Activated CD4-positive, alpha-beta T cell treated with anti-CD3 and anti-CD28 coated beads, Interleukin-2, amount 50 U/mL, for 48 hours (primary cell): ENCODE measurements around the gene ZHX3.
"Not testable (repeated sequence)": the region's sequence is repeated elsewhere in the genome, so short reads cannot be mapped to it uniquely, and the experiment has no call there.

Experiments used
- DNase-seq, 2 experiments: peaks; one replicate each; pipeline ENCODE4 v3.0.0-alpha.2; 2020

The ZHX3 gene

DNA sequence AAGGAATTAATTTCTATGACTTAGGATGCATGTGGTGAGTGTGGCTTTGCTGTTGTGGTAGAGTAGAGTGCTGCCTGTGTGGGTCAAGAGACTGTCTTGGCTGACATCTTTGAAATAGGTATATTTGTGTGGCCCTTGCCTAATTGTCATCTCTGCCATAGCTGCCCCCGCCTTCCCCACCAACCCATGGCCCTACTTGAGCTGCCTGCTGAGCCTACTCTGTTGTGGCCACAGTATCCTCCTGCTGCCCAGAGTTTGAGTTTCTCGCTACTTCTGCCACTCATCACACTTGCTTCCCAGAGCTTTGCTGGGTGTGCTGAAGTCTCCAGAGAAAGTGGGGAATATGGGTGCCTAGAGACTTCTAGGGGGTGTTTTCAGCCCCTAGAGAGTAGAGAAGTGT lies 172.2 kb downstream of the ZHX3 start:
- no peak for DNase-seq

GRCh38 chr20:41143354-41143753 lies 174.2 kb downstream of the ZHX3 start:
- no peak for DNase-seq

- DNase-seq = peak in 1 of 2 experiments; percentile 41
These were observed 174.6 kb downstream of the ZHX3 start for GRCh38 chr20:41142919-41143318.

GRCh38 chr20:41142245-41142644 lies 175.3 kb downstream of the ZHX3 start:
- no peak for DNase-seq

DNA sequence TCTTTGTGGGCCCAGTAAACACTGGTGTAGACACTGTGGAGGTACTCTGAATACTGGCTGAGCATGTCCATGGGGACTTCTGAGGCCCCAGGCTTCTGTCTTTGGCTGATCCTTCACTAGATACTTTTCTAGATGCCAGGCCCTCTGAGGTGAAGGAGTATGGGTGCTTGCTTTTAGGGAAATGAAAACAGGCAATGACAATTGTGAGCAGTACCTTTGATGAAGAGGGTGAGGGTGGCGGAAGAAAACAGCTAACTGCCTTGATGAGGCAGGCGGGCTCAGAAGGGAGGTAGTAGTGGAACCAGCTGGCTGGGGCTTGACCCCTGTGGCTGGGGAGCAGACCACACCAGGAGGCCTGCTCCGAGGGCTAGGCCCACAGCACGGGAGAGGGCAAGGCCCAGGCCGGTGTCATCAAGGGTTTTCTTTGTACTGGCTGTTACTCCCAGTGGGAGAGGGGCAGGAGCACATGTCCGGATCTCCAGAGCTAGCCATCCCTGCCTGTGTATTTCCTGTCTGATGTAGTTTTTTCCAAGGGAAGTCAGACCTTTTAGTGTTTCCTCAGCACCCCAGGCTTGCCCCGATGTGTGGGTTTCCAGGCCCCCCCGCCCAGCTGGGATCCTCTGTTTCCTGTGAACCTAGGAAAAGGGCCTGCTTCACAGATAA lies 176.2 kb downstream of the ZHX3 start:
- peak in 1 of 2 experiments; percentile 35 for DNase-seq

DNA sequence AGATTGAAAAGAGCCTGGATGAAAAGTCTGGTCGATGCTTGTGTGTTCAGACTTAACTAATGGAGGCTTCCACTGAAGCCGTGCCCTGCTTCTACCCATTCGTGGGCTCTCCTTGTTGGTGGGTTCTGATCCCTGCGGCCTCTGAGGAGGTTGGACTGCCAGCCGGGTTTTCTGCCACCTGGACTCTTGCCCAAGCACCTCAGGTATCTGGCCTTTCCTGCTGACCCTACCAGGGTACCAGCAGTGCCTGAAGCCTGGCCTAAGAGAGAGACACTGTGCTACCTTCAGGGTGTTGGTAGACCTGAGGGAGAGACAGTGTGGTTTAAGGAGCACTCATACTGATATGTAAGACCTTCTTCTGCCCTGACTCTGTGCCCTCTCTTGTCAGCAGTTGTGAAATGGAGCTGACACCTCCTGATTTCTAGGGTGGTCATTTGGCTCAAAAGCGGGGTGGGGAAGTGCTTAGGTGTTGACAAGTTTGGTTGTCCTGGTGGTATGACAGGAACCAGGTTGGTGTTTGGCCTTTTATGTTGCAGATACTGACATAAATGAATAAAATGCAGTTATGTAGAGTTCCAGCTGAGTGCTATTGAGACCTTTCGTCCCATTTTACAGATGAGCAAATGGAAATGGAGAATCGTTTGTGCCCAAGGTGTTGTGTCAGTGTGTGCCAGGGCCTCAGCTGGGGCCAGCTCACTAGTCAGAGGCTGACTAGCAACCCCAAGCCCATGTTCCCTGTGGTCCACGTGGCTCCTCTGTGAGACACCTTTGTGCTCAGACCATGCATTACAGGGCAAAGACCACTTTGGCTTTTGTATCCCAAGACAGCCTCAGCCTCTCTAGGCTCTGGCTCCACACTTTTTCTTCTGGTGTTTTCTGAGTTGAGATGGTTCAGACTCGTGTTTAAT lies 177.1 kb downstream of the ZHX3 start:
- peak; percentile 41 to 47 for DNase-seq

DNA sequence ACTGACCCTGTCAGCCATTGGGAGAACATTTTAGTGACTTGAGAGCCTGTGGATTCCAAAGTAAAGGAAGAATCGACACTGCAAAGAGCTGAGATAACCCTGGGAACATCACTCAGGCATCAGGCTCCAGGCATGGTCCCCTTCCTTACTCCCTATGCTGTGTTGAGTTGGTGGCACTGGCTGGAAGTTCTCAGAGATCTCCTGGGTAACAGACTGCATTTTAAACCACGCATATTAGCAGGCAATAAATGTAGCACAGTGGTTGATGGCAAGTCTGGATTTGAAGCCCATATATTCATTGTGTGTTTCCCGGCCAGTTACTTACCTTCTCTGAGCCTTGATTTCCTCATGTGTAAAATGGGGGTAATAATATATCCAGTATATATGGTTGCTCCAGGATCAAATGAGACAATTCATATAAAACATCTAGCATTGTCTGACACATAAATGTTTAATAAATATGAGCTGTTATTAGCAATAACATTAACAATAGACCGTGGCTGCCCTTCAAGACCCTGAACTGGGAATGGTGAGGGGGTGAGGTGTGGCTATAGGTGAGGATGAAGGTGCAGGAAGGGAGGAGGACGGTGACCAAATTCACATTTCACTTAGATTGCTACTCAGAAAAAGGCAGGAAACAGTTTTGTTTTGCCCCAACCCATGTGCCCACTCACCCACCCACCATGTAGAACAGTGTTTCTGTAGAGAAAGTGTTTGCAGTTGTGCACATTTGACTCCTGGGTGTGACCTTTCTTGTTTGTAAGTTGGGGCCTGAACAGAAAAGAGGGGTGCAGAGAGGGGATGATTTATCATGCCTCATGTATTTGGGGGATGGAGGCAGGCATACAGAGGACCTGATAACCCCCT lies 178.1 kb downstream of the ZHX3 start:
- peak in 1 of 2 experiments; percentile 42 for DNase-seq

DNA sequence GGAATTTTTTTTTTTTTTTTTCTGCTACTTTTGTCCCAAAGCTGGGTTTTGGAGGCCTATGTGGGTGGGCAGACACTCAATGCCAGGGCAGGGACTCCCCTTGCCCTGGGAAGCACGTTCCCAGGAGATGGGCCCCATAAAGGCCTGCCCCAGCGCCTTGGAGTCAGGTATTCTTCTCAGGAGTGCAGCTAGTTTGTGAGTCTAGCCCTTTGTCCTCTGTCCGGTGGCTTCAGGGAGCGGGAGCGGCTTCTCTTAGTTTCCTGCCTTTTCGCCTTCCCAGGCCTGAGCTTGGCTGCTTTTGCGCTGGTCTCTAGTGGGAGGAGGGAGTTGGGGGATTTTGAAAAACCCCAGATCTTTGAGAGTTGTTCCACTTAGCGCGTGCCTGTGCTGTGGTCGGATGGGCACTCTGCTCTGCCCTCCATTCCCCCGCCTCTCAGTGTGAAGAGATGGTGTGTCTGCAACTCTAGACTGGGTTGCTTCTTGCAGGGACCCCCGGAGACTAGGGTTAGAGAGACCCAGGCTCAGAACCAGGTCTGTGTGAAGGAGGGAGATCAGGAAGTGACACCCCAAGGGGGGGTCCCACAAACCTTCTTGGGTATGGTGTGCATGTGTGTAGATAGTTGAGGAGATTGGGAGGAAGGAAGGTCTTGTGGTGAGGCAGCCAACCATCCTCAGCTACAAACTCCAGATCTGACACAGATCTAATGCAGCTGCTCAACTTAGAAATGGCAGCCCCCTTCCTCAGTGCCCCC lies 178.9 kb downstream of the ZHX3 start:
- DNase-seq = peak in 1 of 2 experiments; percentile 50

- peak; percentile 67 to 73 for DNase-seq
These were observed 179.7 kb downstream of the ZHX3 start for GRCh38 chr20:41137614-41138474.

GRCh38 chr20:41136680-41137613 lies 180.6 kb downstream of the ZHX3 start, which contains the start of gene PLCG1:
PLCG1 (plus strand) TSS chr20:41137543; CDS start chr20:41137642, 99 bp downstream.
- peak; percentile 90 to 91 for DNase-seq

DNA sequence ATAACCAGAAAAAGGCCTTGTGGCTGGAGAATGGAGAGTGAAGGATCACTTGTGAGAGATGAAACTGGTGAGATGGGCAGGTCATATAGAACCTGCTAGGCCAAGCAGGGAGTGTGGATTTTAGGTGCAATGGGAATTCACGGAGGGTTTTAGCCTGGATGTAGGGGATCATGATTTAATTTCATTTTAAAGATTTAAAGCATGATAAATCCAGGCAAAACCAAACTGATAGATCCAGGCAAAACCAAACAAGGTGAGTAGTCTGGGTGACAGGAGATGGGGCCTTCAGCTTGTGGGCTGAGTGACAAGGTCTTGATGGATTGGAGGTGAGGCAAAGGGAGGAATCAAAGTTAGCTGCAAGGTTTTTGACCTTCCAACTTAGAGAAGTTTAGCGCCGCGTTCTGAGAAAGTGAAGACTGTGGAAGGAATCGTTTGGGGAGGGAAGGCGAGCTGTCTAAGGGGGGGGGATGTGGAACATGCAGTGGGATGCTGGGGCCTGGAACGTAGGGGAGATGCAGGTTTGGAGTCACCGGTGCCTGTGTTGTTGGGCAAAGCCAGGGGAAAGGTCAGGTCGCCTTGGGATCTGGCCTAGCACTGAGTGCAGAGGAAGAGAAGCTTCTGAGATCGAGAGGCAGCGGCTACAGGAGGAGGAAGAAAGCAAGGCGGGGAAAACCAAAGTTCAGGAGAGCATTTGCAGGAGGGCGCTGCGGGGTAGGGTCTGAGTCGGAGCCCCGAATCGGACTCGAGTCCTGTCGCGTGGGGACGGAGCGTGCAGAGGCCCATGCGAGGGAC lies 181.4 kb downstream of the ZHX3 start:
- no peak for DNase-seq

- DNase-seq = peak; percentile 65 to 72
These were observed 182.2 kb downstream of the ZHX3 start for GRCh38 chr20:41135187-41135887.

DNA sequence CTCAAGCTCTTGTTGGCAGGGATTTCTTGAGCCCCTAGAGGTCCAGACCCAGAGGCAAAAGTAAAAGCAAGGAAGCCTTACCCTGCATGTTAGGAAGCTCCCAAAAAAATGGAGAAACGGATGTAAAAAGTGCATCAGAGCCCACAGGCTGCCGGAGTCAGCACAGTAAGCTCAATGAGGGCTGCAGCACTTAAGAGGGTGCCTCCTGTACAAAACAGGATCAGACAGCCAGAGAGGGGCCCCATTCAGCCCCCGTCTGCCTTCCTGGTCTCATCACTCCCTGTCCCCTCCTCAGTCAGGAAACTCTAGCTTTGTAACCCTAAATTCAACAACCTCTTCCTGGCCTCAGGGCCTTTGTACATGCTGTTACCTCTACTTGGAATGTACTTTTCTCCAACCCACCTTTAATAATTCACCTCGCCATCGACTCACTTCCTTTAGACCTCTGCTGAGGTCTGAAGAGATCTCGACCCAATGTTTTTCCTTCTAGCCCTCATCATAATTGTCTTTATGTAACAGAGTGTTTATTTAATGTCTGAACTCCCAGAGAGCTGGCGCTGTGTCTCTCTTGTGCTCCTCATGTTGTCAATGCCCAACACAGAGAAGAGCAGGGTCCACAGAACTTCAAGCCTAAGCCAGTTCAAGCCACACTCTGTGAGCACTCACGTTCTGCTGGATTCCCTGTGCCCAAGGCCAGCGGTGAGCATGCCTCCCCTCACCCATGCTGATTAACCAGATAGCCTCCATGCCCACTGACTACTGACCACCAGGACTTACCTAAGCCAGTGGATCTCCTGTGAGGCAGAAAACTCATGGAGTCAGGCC lies 183.0 kb downstream of the ZHX3 start:
- no peak for DNase-seq

DNA sequence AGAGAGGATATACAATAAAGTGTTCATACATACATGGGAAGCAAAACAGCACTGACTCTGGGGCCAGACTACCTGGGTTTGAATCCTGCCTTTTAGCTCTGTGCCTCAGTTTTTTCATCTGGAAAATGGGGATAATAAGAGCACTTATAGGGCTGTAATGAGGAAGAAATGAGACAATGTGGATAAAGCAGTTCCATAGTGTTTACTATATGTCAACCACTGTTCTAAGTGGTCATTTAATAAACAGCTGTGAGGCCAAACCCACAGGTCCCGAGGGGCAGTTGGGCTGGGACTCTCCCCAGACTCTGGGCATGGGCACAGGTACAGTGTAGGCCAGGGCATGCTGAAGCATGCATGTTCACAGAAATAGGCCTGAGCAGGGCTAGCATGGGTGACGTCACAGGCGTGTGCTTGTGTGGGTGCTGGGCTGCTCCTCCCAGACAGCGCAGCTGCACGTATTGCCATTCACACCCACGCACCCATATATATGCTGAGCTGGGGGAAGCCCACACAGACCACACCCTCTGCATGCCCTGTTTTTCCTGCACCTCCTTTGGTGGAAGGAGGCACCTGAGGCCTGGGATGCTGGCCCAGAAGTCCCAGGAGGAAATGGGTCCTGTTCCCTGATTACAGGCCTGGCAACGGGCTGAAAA lies 183.7 kb downstream of the ZHX3 start:
- peak; percentile 66 to 74 for DNase-seq

- DNase-seq = not testable (repeated sequence)
These were observed 185.1 kb downstream of the ZHX3 start for GRCh38 chr20:41132388-41132775.

GRCh38 chr20:41131594-41132387 lies 185.7 kb downstream of the ZHX3 start:
- no peak for DNase-seq
